GM21786 (cell line): Measurements from ENCODE around the gene PDE4B.

ENCODE experiments used
- ATAC-seq: cut with Tn5 transposase; IDR thresholded peaks from one replicate; pipeline ENCODE4 v1.9.1; 2021; ENCODE audit not compliant: unreplicated experiment

PDE4B gene

GRCh38 chr1:66220477-66220876 is 427.8 kb downstream of the PDE4B start:
- no peak for ATAC-seq

- ATAC-seq, result no peak
Measured at GRCh38 chr1:66223681-66224080, 431.0 kb downstream of the PDE4B start.

GRCh38 chr1:66226985-66227384 is 434.3 kb downstream of the PDE4B start:
- no peak for ATAC-seq

GRCh38 chr1:66227966-66228365 is 435.3 kb downstream of the PDE4B start:
- ATAC-seq, result no peak

- no peak for ATAC-seq
Measured at GRCh38 chr1:66231217-66231616, 438.5 kb downstream of the PDE4B start.

GRCh38 chr1:66231681-66232463 is 439.2 kb downstream of the PDE4B start:
- no peak for ATAC-seq

GRCh38 chr1:66237042-66237441 is 444.3 kb downstream of the PDE4B start:
- ATAC-seq, result no peak

- no peak for ATAC-seq
Measured at GRCh38 chr1:66237722-66238479, 445.2 kb downstream of the PDE4B start.

GRCh38 chr1:66239834-66240233 is 447.1 kb downstream of the PDE4B start:
- no peak for ATAC-seq

GRCh38 chr1:66240491-66241484 is 448.1 kb downstream of the PDE4B start:
- ATAC-seq, result no peak

GRCh38 chr1:66242646-66243547 is 450.2 kb downstream of the PDE4B start:
- ATAC-seq, result peak; percentile 54

- ATAC-seq, result peak; percentile 51
Measured at GRCh38 chr1:66243548-66244130, 450.9 kb downstream of the PDE4B start.

- ATAC-seq, result no peak
Measured at GRCh38 chr1:66244429-66244828, 451.7 kb downstream of the PDE4B start.

GRCh38 chr1:66245691-66246090 is 453.0 kb downstream of the PDE4B start:
- ATAC-seq, result no peak

GRCh38 chr1:66246351-66247269 is 453.9 kb downstream of the PDE4B start:
- no peak for ATAC-seq

GRCh38 chr1:66247415-66248208 is 454.9 kb downstream of the PDE4B start:
- ATAC-seq, result peak; percentile 70

- no peak for ATAC-seq
Measured at GRCh38 chr1:66248257-66248656, 455.6 kb downstream of the PDE4B start.

GRCh38 chr1:66248746-66249145 is 456.1 kb downstream of the PDE4B start:
- ATAC-seq, result no peak
